ENCODE results near the gene LILRB2.

LILRB2 gene

DNA sequence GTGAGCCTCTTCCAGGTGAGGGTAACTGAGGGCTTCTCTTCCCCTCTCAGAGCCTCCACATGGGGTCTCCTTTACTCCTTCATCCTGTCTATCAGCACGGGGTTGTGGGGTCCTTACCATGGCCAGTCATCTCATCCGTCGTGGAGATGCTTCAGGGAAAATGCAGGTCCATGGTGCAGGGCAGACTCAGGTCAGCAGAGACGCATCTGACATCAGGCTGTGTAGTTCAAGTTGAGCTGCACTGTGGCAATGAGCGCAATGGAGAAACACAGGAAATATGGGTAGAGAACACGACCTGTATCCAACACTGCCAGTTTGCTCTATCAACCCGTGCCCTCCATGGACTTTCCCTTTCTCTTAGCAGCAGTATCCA lies 18.2 kb upstream of the LILRB2 start:
- Histone ChIP-seq H3K4me3 (ENCODE audit: low read length) (no peak overlapping the region), H3K27ac (ENCODE audit: low read length) (no peak overlapping the region), H3K9me3 (replicated peaks; ENCODE audit: insufficient read depth, low read length) (no peaks in the 10 kb centered on the region), H3K4me1 (ENCODE audit: low read length) (no peaks in the 10 kb centered on the region), H3K9ac (ENCODE audit: low read length) (no peak overlapping the region), H3K27me3 (replicated peaks; ENCODE audit: insufficient read depth, low read length) (peaks cover 82% of the 10 kb centered on the region), H3K36me3 (replicated peaks; ENCODE audit: insufficient read depth, low read length) (no peaks in the 10 kb centered on the region), H3K4me2 (ENCODE audit: low read depth, low read length) (no peak overlapping the region), H3K79me2 (ENCODE audit: low read length) (no peaks in the 10 kb centered on the region), H3K9me2 (replicated peaks; ENCODE audit: insufficient read depth, low read length) (no peaks in the 10 kb centered on the region), H4K20me1 (ENCODE audit: insufficient read depth, low read length) (no peaks in the 10 kb centered on the region), H3F3A (ENCODE audit: insufficient read depth, low read length) (no peaks in the 10 kb centered on the region), H2AFZ (ENCODE audit: low read length) (no peak overlapping the region)
- TF ChIP-seq EZH2phosphoT487 (IDR thresholded peaks at IDR 0.05; ENCODE audit: low read length) (no peak), EZH2 (optimal IDR thresholded peaks at IDR 0.05; ENCODE audit: low read depth, low read length) (no peak)
- TF ChIP-seq, protein P1, sequence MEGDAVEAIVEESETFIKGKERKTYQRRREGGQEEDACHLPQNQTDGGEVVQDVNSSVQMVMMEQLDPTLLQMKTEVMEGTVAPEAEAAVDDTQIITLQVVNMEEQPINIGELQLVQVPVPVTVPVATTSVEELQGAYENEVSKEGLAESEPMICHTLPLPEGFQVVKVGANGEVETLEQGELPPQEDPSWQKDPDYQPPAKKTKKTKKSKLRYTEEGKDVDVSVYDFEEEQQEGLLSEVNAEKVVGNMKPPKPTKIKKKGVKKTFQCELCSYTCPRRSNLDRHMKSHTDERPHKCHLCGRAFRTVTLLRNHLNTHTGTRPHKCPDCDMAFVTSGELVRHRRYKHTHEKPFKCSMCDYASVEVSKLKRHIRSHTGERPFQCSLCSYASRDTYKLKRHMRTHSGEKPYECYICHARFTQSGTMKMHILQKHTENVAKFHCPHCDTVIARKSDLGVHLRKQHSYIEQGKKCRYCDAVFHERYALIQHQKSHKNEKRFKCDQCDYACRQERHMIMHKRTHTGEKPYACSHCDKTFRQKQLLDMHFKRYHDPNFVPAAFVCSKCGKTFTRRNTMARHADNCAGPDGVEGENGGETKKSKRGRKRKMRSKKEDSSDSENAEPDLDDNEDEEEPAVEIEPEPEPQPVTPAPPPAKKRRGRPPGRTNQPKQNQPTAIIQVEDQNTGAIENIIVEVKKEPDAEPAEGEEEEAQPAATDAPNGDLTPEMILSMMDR (IDR thresholded peaks at IDR 0.05; ENCODE audit: low read length), result no peak
- DNase-seq, result no peak

DNA sequence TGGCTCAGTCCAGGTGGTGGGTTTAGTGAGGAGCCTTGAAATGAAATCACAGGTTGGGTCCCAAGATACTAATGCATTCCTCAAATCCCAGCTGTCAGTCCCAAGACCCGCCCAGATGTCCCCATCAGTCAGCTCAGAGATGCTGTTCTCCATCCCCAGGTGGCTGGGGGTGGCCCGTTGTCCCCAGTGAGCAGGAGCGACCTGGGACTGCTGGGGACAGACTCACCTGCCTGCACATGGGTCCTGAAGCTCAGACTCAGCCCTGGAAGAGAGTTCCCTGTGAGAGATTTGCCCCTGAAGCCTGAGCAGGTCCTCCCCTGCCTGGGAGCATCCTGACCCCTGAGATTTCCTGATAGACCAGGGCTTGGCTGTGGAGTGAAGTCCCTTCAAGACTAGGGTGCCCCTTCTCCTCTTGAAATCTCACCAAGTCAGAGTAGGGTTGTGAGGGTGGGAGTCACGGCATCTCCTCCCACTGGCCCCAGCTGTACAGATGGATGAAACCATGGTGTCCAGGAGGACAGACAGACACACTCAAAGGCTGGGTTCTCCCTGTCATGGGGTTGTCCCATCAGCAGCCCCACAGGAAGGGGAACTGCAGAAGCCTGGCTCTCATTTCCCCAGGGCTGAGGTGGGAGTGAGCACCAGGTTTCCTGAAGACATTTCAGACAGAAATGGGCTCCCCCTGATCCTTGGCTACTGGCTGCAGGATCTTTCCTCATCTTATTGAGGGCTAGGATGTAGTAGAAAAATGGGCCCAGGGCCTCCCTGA lies 17.6 kb upstream of the LILRB2 start:
- H3K9ac ChIP-seq (ENCODE audit: low read length), result no peak overlapping the region
- no peaks in the 10 kb centered on the region for H3K4me1 ChIP-seq (ENCODE audit: low read length)
- H3K4me3 ChIP-seq (ENCODE audit: low read length), result no peak overlapping the region
- no peak overlapping the region for H2AFZ ChIP-seq (ENCODE audit: low read length)
- H3K9me2 ChIP-seq (replicated peaks; ENCODE audit: insufficient read depth, low read length), result no peaks in the 10 kb centered on the region
- no peak overlapping the region for H3K27ac ChIP-seq (ENCODE audit: low read length)
- H3K36me3 ChIP-seq (replicated peaks; ENCODE audit: insufficient read depth, low read length), result no peaks in the 10 kb centered on the region
- TF ChIP-seq, protein P1 (IDR thresholded peaks at IDR 0.05; ENCODE audit: low read length), result no peak
- TF ChIP-seq EZH2phosphoT487 (IDR thresholded peaks at IDR 0.05; ENCODE audit: low read length), result no peak
- TF ChIP-seq EZH2 (optimal IDR thresholded peaks at IDR 0.05; ENCODE audit: low read depth, low read length), result no peak
- peaks cover 86% of the 10 kb centered on the region for H3K27me3 ChIP-seq (replicated peaks; ENCODE audit: insufficient read depth, low read length)
- H3K4me2 ChIP-seq (ENCODE audit: low read depth, low read length), result no peak overlapping the region
- no peaks in the 10 kb centered on the region for H3K79me2 ChIP-seq (ENCODE audit: low read length)
- no peaks in the 10 kb centered on the region for H4K20me1 ChIP-seq (ENCODE audit: insufficient read depth, low read length)
- H3F3A ChIP-seq (ENCODE audit: insufficient read depth, low read length), result no peaks in the 10 kb centered on the region
- no peak for DNase-seq
- no peaks in the 10 kb centered on the region for H3K9me3 ChIP-seq (replicated peaks; ENCODE audit: insufficient read depth, low read length)

DNA sequence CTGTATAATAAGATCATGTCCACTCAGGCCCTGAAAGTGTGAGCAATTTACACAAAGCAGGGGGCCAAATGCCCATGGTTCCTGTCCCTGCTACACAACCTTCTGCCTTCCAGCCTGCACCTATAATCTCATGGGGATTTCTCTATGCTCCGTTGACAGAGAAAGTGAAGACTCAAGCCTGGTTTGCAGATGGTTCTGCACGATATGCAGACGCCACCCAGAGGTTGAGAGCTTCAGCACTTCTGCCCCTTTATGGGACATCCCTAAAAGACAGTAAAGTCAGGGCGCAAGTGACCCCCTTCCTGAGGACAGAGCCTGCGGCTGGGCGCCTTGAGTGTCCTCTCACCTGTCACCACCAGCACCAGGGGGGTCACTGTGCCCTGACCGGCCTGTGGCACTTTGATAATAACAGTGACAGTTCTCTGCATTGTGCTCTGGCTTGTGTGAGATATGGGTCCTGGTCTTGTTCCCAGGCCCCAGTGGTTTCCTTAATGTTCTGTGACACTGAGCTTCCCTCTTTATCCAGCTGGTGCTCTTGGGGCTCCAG lies 16.9 kb upstream of the LILRB2 start:
- Histone ChIP-seq H3K4me2 (ENCODE audit: low read depth, low read length) (no peak overlapping the region), H3K9me3 (replicated peaks; ENCODE audit: insufficient read depth, low read length) (no peaks in the 10 kb centered on the region), H3K4me3 (ENCODE audit: low read length) (no peak overlapping the region), H3K36me3 (replicated peaks; ENCODE audit: insufficient read depth, low read length) (no peaks in the 10 kb centered on the region), H3K9ac (ENCODE audit: low read length) (no peak overlapping the region), H3K9me2 (replicated peaks; ENCODE audit: insufficient read depth, low read length) (no peaks in the 10 kb centered on the region), H3K4me1 (ENCODE audit: low read length) (no peaks in the 10 kb centered on the region), H2AFZ (ENCODE audit: low read length) (no peak overlapping the region), H3K27me3 (replicated peaks; ENCODE audit: insufficient read depth, low read length) (peaks cover 87% of the 10 kb centered on the region), H3K79me2 (ENCODE audit: low read length) (no peaks in the 10 kb centered on the region), H3F3A (ENCODE audit: insufficient read depth, low read length) (no peaks in the 10 kb centered on the region), H3K27ac (ENCODE audit: low read length) (no peak overlapping the region), H4K20me1 (ENCODE audit: insufficient read depth, low read length) (no peaks in the 10 kb centered on the region)
- DNase-seq, result no peak
- TF ChIP-seq EZH2phosphoT487 (IDR thresholded peaks at IDR 0.05; ENCODE audit: low read length) (no peak), EZH2 (optimal IDR thresholded peaks at IDR 0.05; ENCODE audit: low read depth, low read length) (no peak)
- TF ChIP-seq, protein P1 (IDR thresholded peaks at IDR 0.05; ENCODE audit: low read length), result no peak

Data from MM.1S (cell line).